ENCODE results near the gene SIRT6. TPM values are rescaled to one million over a fixed set of nuclear protein-coding genes. Genes with fewer than 3 reads are reported as not detected.
"Not testable (repeated sequence)": the region's sequence is repeated elsewhere in the genome, so short reads cannot be mapped to it uniquely, and the experiment has no call there.

Gene SIRT6
- total RNA-seq, 1 experiment from 2014 or later = 33.2 TPM

DNA sequence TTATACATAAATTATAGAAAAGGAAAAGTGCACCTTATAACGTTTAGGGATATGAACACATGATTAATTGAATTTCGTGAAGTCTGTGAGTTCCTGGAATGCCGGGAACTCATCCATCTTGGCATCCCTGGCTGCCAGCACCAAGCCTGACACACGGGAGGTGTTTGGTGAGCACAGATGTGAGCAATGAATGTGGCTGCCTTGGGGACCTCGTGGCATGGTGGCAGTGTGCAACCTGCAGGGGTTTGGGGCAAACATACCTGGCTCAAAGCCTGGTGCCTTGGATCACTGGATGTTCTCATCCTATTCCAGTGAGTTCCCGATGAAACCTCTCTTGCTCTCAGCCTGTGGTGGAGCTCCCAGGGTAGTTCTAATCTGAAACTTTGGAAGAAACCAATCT is 48.0 kb downstream of the SIRT6 start:
- no TSS peak for BruUV-seq (replicated peaks)
- intact Hi-C loops (cut with micrococcal nuclease) = loop anchor here (10.0 kb wide), 1 partner anchor 60 kb away; no protein-coding TSS in a partner anchor
- no peak overlapping the region for H3K4me3 Mint-ChIP-seq (ENCODE audit: unreplicated experiment)
- ChIA-PET POLR2A (no interaction called here), CTCF (no interaction called here)
- no peaks in the 10 kb centered on the region for H3K36me3 Mint-ChIP-seq (ENCODE audit: insufficient read depth, unreplicated experiment)
- H3K27ac Mint-ChIP-seq (ENCODE audit: low read depth, unreplicated experiment) = no peak overlapping the region
- peaks cover 9% of the 10 kb centered on the region for H3K4me1 Mint-ChIP-seq (ENCODE audit: insufficient read depth, unreplicated experiment)
- H3K27me3 Mint-ChIP-seq (ENCODE audit: insufficient read depth, unreplicated experiment) = no peaks in the 10 kb centered on the region
- TF ChIP-seq, protein P1, sequence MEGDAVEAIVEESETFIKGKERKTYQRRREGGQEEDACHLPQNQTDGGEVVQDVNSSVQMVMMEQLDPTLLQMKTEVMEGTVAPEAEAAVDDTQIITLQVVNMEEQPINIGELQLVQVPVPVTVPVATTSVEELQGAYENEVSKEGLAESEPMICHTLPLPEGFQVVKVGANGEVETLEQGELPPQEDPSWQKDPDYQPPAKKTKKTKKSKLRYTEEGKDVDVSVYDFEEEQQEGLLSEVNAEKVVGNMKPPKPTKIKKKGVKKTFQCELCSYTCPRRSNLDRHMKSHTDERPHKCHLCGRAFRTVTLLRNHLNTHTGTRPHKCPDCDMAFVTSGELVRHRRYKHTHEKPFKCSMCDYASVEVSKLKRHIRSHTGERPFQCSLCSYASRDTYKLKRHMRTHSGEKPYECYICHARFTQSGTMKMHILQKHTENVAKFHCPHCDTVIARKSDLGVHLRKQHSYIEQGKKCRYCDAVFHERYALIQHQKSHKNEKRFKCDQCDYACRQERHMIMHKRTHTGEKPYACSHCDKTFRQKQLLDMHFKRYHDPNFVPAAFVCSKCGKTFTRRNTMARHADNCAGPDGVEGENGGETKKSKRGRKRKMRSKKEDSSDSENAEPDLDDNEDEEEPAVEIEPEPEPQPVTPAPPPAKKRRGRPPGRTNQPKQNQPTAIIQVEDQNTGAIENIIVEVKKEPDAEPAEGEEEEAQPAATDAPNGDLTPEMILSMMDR (IDR thresholded peaks at IDR 0.05; ENCODE audit: unreplicated experiment) = no peak
- no peaks in the 10 kb centered on the region for H3K9me3 Mint-ChIP-seq (ENCODE audit: unreplicated experiment)
- no peak for DNase-seq (ENCODE audit: unreplicated experiment)

- Mint-ChIP-seq H3K27me3 (ENCODE audit: insufficient read depth, unreplicated experiment) (no peaks in the 10 kb centered on the region), H3K9me3 (ENCODE audit: unreplicated experiment) (no peaks in the 10 kb centered on the region), H3K4me3 (ENCODE audit: unreplicated experiment) (peak overlapping the region; percentile 44), H3K36me3 (ENCODE audit: insufficient read depth, unreplicated experiment) (no peaks in the 10 kb centered on the region), H3K27ac (ENCODE audit: low read depth, unreplicated experiment) (peak overlapping the region; percentile 61), H3K4me1 (ENCODE audit: insufficient read depth, unreplicated experiment) (peaks cover 9% of the 10 kb centered on the region)
- ChIA-PET POLR2A (interaction anchor here (0.6 to 1.8 kb wide), 7 partner anchors 9 to 160 kb away, joined by 3 to 6 read pairs (median 4); partner anchors contain the start of gene DAPK3), CTCF (interaction anchor here (0.6 to 1.8 kb wide), 3 partner anchors 9 to 1344 kb away, joined by 3 to 15 read pairs (median 3); no protein-coding TSS in a partner anchor)
- DNase-seq (ENCODE audit: unreplicated experiment) = peak; percentile 78
- no TSS peak for BruUV-seq (replicated peaks)
- TF ChIP-seq, protein P1 (IDR thresholded peaks at IDR 0.05; ENCODE audit: unreplicated experiment) = no peak
- intact Hi-C loops (cut with micrococcal nuclease) = loop anchor here (10.0 kb wide), 1 partner anchor 56 kb away; no protein-coding TSS in a partner anchor
These were observed 51.5 kb downstream of the SIRT6 start for GRCh38 chr19:4130744-4131438.

DNA sequence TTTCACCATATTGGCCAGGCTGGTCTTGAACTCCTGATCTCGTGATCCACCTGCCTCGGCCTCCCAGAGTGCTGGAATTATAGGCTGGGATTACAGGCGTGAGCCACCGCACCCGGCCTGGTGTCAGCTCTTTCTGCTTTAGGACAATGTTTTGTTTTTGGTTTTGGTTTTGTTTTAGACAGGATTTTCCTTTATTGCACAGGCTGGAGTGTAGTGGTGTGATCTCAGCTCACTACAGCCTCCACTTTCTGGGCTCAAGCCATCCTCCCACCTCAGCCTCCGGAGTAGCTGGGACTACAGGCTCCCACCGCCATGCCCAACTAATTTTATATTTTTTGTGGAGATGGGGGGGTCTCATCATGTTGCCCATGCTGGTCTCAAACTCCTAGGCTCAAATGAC is 53.3 kb downstream of the SIRT6 start:
- H3K27me3 Mint-ChIP-seq (ENCODE audit: insufficient read depth, unreplicated experiment) = not testable (repeated sequence)
- CTCF ChIA-PET = interaction anchor here (1.6 kb wide), 1 partner anchor 11 kb away, joined by 5 read pairs; no protein-coding TSS in a partner anchor

GRCh38 chr19:4127322-4127721 is 55.0 kb downstream of the SIRT6 start:
- H3K27ac Mint-ChIP-seq (ENCODE audit: low read depth, unreplicated experiment); DNase-seq (ENCODE audit: unreplicated experiment); H3K36me3 Mint-ChIP-seq (ENCODE audit: insufficient read depth, unreplicated experiment); POLR2A ChIA-PET; H3K9me3 Mint-ChIP-seq (ENCODE audit: unreplicated experiment); H3K4me3 Mint-ChIP-seq (ENCODE audit: unreplicated experiment); H3K27me3 Mint-ChIP-seq (ENCODE audit: insufficient read depth, unreplicated experiment); BruUV-seq (replicated peaks); intact Hi-C loops (cut with micrococcal nuclease): not testable (repeated sequence)
- peaks cover 18% of the 10 kb centered on the region for H3K4me1 Mint-ChIP-seq (ENCODE audit: insufficient read depth, unreplicated experiment)
- CTCF ChIA-PET = interaction anchor here (2.6 kb wide), 1 partner anchor 13 kb away, joined by 15 read pairs; no protein-coding TSS in a partner anchor

More for the DNA sequence above, 53.3 kb downstream of the SIRT6 start:
- H3K36me3 Mint-ChIP-seq (ENCODE audit: insufficient read depth, unreplicated experiment); H3K4me1 Mint-ChIP-seq (ENCODE audit: insufficient read depth, unreplicated experiment); H3K27ac Mint-ChIP-seq (ENCODE audit: low read depth, unreplicated experiment); H3K4me3 Mint-ChIP-seq (ENCODE audit: unreplicated experiment); BruUV-seq (replicated peaks); intact Hi-C loops (cut with micrococcal nuclease); H3K9me3 Mint-ChIP-seq (ENCODE audit: unreplicated experiment); DNase-seq (ENCODE audit: unreplicated experiment): not testable (repeated sequence)
- POLR2A ChIA-PET = interaction anchor here (1.3 kb wide), 1 partner anchor 142 kb away, joined by 3 read pairs; no protein-coding TSS in a partner anchor

DNA sequence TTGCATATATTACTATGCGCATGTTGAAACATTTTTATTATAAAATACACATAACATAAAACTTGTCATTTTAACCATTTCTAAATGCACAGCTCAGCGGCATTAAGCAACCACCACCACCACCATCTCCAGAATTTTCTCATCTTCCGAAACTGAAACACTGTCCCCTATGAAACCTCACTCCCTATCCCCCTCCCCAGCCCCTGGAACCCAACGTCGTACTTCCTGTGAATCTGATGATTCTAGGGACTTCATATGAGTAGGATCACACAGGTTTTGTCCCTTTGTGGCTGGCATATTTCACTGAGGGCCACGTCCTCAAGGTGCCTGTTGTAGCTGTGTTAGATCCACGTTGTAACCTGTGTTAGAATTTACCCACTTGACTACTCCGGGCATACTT is 57.7 kb downstream of the SIRT6 start:
- Mint-ChIP-seq H3K9me3 (ENCODE audit: unreplicated experiment) (no peaks in the 10 kb centered on the region), H3K4me3 (ENCODE audit: unreplicated experiment) (peak overlapping the region; percentile 65), H3K36me3 (ENCODE audit: insufficient read depth, unreplicated experiment) (peaks cover 12% of the 10 kb centered on the region), H3K27ac (ENCODE audit: low read depth, unreplicated experiment) (peak overlapping the region; percentile 96), H3K4me1 (ENCODE audit: insufficient read depth, unreplicated experiment) (peaks cover 17% of the 10 kb centered on the region), H3K27me3 (ENCODE audit: insufficient read depth, unreplicated experiment) (no peaks in the 10 kb centered on the region)
- TF ChIP-seq, protein P1 (IDR thresholded peaks at IDR 0.05; ENCODE audit: unreplicated experiment) = no peak
- DNase-seq (ENCODE audit: unreplicated experiment) = no peak
- ChIA-PET POLR2A (interaction anchor here (0.6 to 1.0 kb wide), 3 partner anchors 35 to 347 kb away, joined by 3 to 4 read pairs (median 3); no protein-coding TSS in a partner anchor), CTCF (no interaction called here)
- BruUV-seq (replicated peaks) = no TSS peak
- intact Hi-C loops (cut with micrococcal nuclease) = no loop called here

Data from MCF 10A (cell line).